ENCODE measurements around the gene METTL2B.

Gene METTL2B

GRCh38 chr7:128446306-128446705, 30.2 kb upstream of the METTL2B start:
- TF ChIP-seq, protein P1, sequence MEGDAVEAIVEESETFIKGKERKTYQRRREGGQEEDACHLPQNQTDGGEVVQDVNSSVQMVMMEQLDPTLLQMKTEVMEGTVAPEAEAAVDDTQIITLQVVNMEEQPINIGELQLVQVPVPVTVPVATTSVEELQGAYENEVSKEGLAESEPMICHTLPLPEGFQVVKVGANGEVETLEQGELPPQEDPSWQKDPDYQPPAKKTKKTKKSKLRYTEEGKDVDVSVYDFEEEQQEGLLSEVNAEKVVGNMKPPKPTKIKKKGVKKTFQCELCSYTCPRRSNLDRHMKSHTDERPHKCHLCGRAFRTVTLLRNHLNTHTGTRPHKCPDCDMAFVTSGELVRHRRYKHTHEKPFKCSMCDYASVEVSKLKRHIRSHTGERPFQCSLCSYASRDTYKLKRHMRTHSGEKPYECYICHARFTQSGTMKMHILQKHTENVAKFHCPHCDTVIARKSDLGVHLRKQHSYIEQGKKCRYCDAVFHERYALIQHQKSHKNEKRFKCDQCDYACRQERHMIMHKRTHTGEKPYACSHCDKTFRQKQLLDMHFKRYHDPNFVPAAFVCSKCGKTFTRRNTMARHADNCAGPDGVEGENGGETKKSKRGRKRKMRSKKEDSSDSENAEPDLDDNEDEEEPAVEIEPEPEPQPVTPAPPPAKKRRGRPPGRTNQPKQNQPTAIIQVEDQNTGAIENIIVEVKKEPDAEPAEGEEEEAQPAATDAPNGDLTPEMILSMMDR (IDR thresholded peaks at IDR 0.05; ENCODE audit: low read depth, low read length): no peak
- no peaks in the 10 kb centered on the region for H3K9me3 ChIP-seq
- no peaks in the 10 kb centered on the region for H3K36me3 ChIP-seq
- peak; percentile 64 for DNase-seq
- no peak overlapping the region for H3K4me3 ChIP-seq (ENCODE audit: low read depth, low read length)
- peaks cover 17% of the 10 kb centered on the region for H3K4me1 ChIP-seq
- H3K27me3 ChIP-seq: no peaks in the 10 kb centered on the region

DNA sequence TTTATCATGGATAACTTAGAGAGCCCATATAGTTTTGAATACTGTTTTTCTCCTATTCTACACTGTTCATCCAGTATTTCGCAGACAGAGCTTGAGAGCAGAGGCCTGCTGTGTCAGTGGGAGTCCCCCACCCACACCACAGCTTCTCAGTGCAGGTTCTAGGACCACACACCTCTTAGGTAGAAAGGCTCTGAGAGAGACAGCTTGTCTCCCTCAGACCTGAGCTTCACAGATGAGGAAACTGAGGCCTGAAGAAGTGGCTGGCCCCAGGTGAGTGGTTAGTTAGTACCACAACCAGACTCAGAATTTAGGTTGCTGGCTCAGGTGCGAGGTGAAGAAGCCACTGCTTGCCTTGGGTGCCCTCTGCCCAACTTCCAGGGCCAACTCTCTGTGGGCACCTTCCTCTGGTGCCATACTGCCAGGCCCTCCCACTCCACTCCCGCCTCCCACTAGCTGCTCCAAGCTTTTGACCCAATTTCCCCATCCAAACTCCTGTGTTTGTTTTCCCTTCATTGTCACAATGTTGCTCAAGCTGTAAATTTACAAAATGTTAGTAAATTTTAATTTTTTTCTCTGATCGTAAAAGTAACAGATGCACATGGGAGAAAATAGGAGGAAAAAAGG, 28.5 kb upstream of the METTL2B start:
- H3K9me3 ChIP-seq: no peaks in the 10 kb centered on the region
- no peak for DNase-seq
- TF ChIP-seq, protein P1 (IDR thresholded peaks at IDR 0.05; ENCODE audit: low read depth, low read length): no peak
- H3K4me1 ChIP-seq: peaks cover 17% of the 10 kb centered on the region
- H3K27me3 ChIP-seq: no peaks in the 10 kb centered on the region
- no peaks in the 10 kb centered on the region for H3K36me3 ChIP-seq
- H3K4me3 ChIP-seq (ENCODE audit: low read depth, low read length): no peak overlapping the region

DNA sequence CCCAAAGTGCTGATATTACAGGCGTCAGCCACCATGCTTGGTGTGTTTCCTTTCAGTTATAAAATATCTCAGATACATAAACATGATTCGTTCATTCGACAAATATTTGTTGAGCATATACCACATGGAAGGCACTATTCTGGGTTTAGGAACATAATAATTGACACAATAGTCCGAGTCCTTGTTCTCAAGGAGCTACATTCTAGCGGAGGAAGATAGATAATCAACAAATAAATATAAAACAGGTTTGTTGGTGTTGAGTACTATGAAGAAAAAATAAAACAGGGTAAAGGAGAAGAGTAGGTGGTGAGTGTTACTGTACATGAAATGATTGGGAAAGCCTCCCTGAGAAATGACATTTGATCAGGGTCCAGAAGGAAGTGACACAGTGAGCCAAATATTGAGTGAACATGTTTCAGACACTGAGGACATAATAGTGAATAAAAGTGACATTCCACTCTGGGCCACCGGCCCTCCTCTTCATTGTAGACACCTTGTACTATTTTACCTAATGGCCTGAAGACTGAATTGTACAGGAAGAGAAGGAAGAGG, 27.7 kb upstream of the METTL2B start:
- TF ChIP-seq, protein P1 (IDR thresholded peaks at IDR 0.05; ENCODE audit: low read depth, low read length): no peak
- Histone ChIP-seq H3K36me3 (no peaks in the 10 kb centered on the region), H3K4me3 (ENCODE audit: low read depth, low read length) (no peak overlapping the region), H3K4me1 (peaks cover 21% of the 10 kb centered on the region), H3K27me3 (no peaks in the 10 kb centered on the region), H3K9me3 (no peaks in the 10 kb centered on the region)
- DNase-seq: no peak

DNA sequence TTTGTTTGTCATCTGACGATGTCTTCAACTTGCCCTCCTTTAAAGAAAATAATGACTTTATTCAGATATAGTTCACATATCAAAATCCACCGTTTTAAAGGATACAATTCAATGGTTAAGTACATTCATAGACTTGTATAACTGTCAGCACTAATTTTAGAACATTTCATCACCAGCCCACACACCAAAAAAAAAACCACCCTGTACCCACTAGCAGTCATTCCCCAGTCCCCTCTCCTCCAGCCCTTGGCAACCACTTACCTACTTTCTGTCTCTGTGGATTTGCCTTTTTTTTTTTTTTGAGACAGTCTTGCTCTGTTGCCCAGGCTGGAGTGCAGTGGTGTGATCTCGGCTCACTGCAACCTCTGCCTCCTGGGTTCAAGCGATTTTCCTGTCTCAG, 26.1 kb upstream of the METTL2B start:
- Histone ChIP-seq H3K27me3 (no peaks in the 10 kb centered on the region), H3K4me3 (ENCODE audit: low read depth, low read length) (no peak overlapping the region), H3K36me3 (no peaks in the 10 kb centered on the region), H3K9me3 (no peaks in the 10 kb centered on the region), H3K4me1 (peaks cover 29% of the 10 kb centered on the region)
- no peak for DNase-seq
- TF ChIP-seq, protein P1 (IDR thresholded peaks at IDR 0.05; ENCODE audit: low read depth, low read length): no peak

DNA sequence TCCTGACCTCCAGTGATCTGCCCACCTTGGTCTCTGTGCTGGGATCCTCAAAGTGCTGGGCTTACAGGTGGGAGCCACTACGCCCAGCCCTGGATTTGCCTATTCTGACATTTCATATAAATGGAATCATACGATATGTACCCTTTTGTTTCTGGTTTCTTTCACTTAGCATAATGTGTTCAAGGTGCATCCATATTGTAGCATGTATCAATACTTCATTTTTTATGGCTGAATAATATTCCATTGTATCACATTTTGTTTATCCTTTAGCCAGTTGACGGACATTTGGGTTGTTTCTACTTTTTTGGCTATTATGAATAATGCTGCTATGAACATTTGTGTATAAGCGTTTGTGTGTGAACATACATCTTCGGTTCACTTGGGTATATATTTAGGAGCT, 25.6 kb upstream of the METTL2B start:
- no peaks in the 10 kb centered on the region for H3K27me3 ChIP-seq
- TF ChIP-seq, protein P1 (IDR thresholded peaks at IDR 0.05; ENCODE audit: low read depth, low read length): no peak
- H3K36me3 ChIP-seq: no peaks in the 10 kb centered on the region
- no peak overlapping the region for H3K4me3 ChIP-seq (ENCODE audit: low read depth, low read length)
- no peaks in the 10 kb centered on the region for H3K9me3 ChIP-seq
- H3K4me1 ChIP-seq: peaks cover 24% of the 10 kb centered on the region
- no peak for DNase-seq

- peaks cover 16% of the 10 kb centered on the region for H3K4me1 ChIP-seq
- peaks cover 7% of the 10 kb centered on the region for H3K36me3 ChIP-seq
- no peaks in the 10 kb centered on the region for H3K9me3 ChIP-seq
- DNase-seq: no peak
- no peaks in the 10 kb centered on the region for H3K27me3 ChIP-seq
- no peak overlapping the region for H3K4me3 ChIP-seq (ENCODE audit: low read depth, low read length)
- TF ChIP-seq, protein P1 (IDR thresholded peaks at IDR 0.05; ENCODE audit: low read depth, low read length): no peak
These were observed 24.0 kb upstream of the METTL2B start for GRCh38 chr7:128452552-128452951.

All from BE2C (cell line).